Hematopoietic multipotent progenitor cell (in vitro differentiated cells): Measurements from ENCODE around the gene BTN3A1. TPM values are rescaled to one million over a fixed set of nuclear protein-coding genes. Genes with fewer than 3 reads are reported as not detected.
"Not testable (repeated sequence)": the region's sequence is repeated elsewhere in the genome, so short reads cannot be mapped to it uniquely, and the experiment has no call there.

Experiments
- DNase-seq, 3 donors: peaks; one replicate each; pipeline ENCODE4 v3.0.0-alpha.2; 2011 to 2015; ENCODE audit warnings: low read depth in 2 of 3, low spot score in 2 of 3
- total RNA-seq: library from RNA; depleted of rRNA; stranded (reverse); fragments of >200 nt; gene quantifications from one replicate; pipeline ENCODE4 v1.2.3, GENCODE V29; 2012

BTN3A1 gene
- total RNA-seq, 1 donor = 26.7 TPM

- no peak for DNase-seq
These were observed 10.2 kb downstream of the BTN3A1 start for GRCh38 chr6:26412228-26412627.

- no peak for DNase-seq
These were observed 10.9 kb downstream of the BTN3A1 start for GRCh38 chr6:26412954-26413353.

- no peak for DNase-seq
These were observed 12.2 kb downstream of the BTN3A1 start for GRCh38 chr6:26414281-26414680.

GRCh38 chr6:26415036-26415614 is 13.1 kb downstream of the BTN3A1 start:
- no peak for DNase-seq

GRCh38 chr6:26415791-26416190 is 13.7 kb downstream of the BTN3A1 start:
- no peak for DNase-seq

- no peak for DNase-seq
These were observed 14.2 kb downstream of the BTN3A1 start for GRCh38 chr6:26416288-26416687.

- DNase-seq = not testable (repeated sequence)
These were observed 16.0 kb downstream of the BTN3A1 start for GRCh38 chr6:26418077-26418476.

GRCh38 chr6:26418795-26419194 is 16.7 kb downstream of the BTN3A1 start:
- DNase-seq = not testable (repeated sequence)

GRCh38 chr6:26420688-26421171 is 18.7 kb downstream of the BTN3A1 start:
- DNase-seq = peak in 2 of 3 donors; percentile 64 to 66

GRCh38 chr6:26421259-26422144 is 19.4 kb downstream of the BTN3A1 start:
- DNase-seq = peak in 2 of 3 donors; percentile 72 to 77

- no peak for DNase-seq
These were observed 20.3 kb downstream of the BTN3A1 start for GRCh38 chr6:26422329-26422728.

- DNase-seq = no peak
These were observed 24.8 kb downstream of the BTN3A1 start for GRCh38 chr6:26426691-26427450.

- no peak for DNase-seq
These were observed 25.4 kb downstream of the BTN3A1 start for GRCh38 chr6:26427451-26427809.

- DNase-seq = no peak
These were observed 26.1 kb downstream of the BTN3A1 start for GRCh38 chr6:26428206-26428605.

- no peak for DNase-seq
These were observed 28.7 kb downstream of the BTN3A1 start for GRCh38 chr6:26430787-26431186.

GRCh38 chr6:26431258-26432172 is 29.4 kb downstream of the BTN3A1 start:
- no peak for DNase-seq

- no peak for DNase-seq
These were observed 30.6 kb downstream of the BTN3A1 start for GRCh38 chr6:26432627-26433201.

- not testable (repeated sequence) for DNase-seq
These were observed 31.6 kb downstream of the BTN3A1 start for GRCh38 chr6:26433680-26434079.

GRCh38 chr6:26436018-26436417 is 33.9 kb downstream of the BTN3A1 start:
- no peak for DNase-seq

GRCh38 chr6:26437550-26437949 is 35.5 kb downstream of the BTN3A1 start:
- no peak for DNase-seq
